HepG2 (cell line): Measurements from ENCODE around the gene ST3GAL2. TPM values are rescaled to one million over a fixed set of nuclear protein-coding genes. Genes with fewer than 3 reads are reported as not detected.

ENCODE experiments used
- FOSL2 ChIP-seq: sonication (generic); formaldehyde crosslinking; IDR thresholded peaks from 2 replicates; pipeline ENCODE4 v1.4.0; 2020; ENCODE audit warnings: missing genetic modification reagents
- HMGA1 ChIP-seq: sonication (generic); formaldehyde crosslinking; conservative IDR thresholded peaks from 2 replicates; pipeline ENCODE4 v1.4.0; 2020; ENCODE audit warnings: missing genetic modification reagents
- KLF15 ChIP-seq: sonication (generic); formaldehyde crosslinking; IDR thresholded peaks from 2 replicates; pipeline ENCODE4 v1.8.1; 2023; ENCODE audit warnings: borderline replicate concordance, mild to moderate bottlenecking, inconsistent platforms, missing genetic modification reagents, mixed read lengths
- MEIS2 ChIP-seq: sonication (generic); formaldehyde crosslinking; IDR thresholded peaks from 2 replicates; pipeline ENCODE4 v1.9.0; 2021; ENCODE audit warnings: mild to moderate bottlenecking, missing genetic modification reagents
- PCBP1 ChIP-seq: fragments of 200-400 bp; formaldehyde crosslinking; IDR thresholded peaks from 2 replicates; pipeline ENCODE4 v1.6.1; 2017; ENCODE audit warnings: mild to moderate bottlenecking, low read depth, low read length, borderline replicate concordance
- SMAD1 ChIP-seq: sonication (generic); formaldehyde crosslinking; IDR thresholded peaks from 2 replicates; pipeline ENCODE4 v1.4.0; 2020; ENCODE audit warnings: missing genetic modification reagents, low read depth, mild to moderate bottlenecking, borderline replicate concordance
- STAT5B ChIP-seq: sonication (generic); formaldehyde crosslinking; IDR thresholded peaks from 2 replicates; pipeline ENCODE4 v1.4.0; 2020; ENCODE audit warnings: missing genetic modification reagents
- ZNF496 ChIP-seq: sonication (generic); formaldehyde crosslinking; IDR thresholded peaks from 2 replicates; pipeline ENCODE4 v1.8.1; 2023; ENCODE audit warnings: mild to moderate bottlenecking, moderate library complexity, missing genetic modification reagents; ENCODE audit not compliant: insufficient replicate concordance
- ZNF556 ChIP-seq: sonication (generic); formaldehyde crosslinking; IDR thresholded peaks from 2 replicates; pipeline ENCODE4 v1.4.0; 2020; ENCODE audit warnings: mild to moderate bottlenecking, missing genetic modification reagents, borderline replicate concordance
- polyA plus RNA-seq, 8 experiments: library from polyadenylated mRNA; depleted of rRNA in 3 of 8; stranded (reverse) in 7 of 8; unstranded in 1 of 8; fragments of >200 nt; fragmentation: Illumina TruSeq in 4 of 8; extraction: Trizol in 4 of 8; gene quantifications; 2 replicates each; pipeline versions ENCODE4 v1.2.1 to v1.2.3, GENCODE V29; 2011 to 2016; ENCODE audit warnings: low read depth in 4 of 8, missing spikeins in 1 of 8, mixed read lengths in 1 of 8; ENCODE audit not compliant: insufficient read depth in 1 of 8
- total RNA-seq, 5 experiments: library from RNA; depleted of rRNA; stranded (reverse); fragments of >200 nt; fragmentation: Illumina TruSeq; extraction: Trizol; gene quantifications; 2 replicates each; pipeline ENCODE4 v1.2.3, GENCODE V29; 2016; ENCODE audit warnings: low read depth in 1 of 5
- TF ChIP-seq, protein P1 (sequence below): sonication (generic); formaldehyde crosslinking; IDR thresholded peaks from 2 replicates; pipeline ENCODE4 v1.4.0; 2020; ENCODE audit warnings: missing genetic modification reagents
- TF ChIP-seq, protein P2 (sequence below): sonication (generic); formaldehyde crosslinking; IDR thresholded peaks from 2 replicates; pipeline ENCODE4 v1.5.0; 2020; ENCODE audit warnings: mild to moderate bottlenecking, missing genetic modification reagents, borderline replicate concordance
- TF ChIP-seq, protein P3 (sequence below): sonication (generic); formaldehyde crosslinking; IDR thresholded peaks from 2 replicates; pipeline ENCODE4 v1.4.0; 2020; ENCODE audit warnings: mild to moderate bottlenecking, missing genetic modification reagents

The ST3GAL2 gene
- total and polyA plus RNA-seq, 2 of the 13 experiments (the other 11 are each of a cell fraction or from before 2014, with no cell fraction given), result 16.3 to 24.9 TPM

DNA sequence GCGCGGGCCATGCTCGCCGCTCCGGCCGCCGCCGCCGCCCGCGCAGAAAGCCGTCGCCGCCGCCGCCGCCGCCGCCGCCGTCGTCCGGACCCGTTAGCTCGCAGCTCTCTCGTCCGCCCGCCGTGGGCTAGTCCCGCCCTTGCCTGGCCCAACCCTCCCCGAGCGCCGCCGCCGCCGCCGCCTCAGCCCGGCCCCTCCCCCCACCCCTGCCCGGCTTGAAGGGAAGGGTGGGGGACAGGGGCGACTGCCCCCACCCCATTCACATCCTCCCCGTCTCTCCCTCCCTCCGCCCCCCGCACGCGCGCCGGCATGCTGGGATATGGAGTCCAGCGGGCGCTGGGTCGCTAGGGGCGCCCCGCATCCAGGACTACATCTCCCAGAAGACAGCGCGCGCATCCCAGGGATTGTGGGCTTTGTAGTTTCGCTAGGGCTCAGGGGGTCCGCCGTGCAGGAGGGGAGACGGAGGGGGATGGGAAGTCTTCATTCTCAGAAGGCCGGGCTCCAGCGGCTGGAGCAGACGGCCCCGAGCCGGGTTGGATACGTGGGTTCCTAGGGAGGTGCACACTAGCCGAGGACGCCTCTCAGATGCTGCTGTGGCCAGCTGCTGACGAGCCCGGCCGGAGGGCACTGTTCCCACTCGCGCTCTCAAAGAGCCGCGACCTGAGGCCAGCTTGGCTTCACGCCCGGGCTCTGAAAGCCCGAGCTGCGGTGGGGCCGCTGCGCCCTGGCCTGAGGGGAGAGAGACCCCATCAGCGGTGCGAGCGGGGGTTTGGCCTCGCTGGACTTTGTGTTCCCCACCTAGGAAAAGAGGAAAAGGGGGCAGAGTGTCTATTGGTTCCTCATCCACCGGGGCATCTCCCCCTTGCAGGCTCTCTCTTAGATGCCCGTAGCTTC, at the start of gene ST3GAL2 (continued):
- TF ChIP-seq, protein P1, sequence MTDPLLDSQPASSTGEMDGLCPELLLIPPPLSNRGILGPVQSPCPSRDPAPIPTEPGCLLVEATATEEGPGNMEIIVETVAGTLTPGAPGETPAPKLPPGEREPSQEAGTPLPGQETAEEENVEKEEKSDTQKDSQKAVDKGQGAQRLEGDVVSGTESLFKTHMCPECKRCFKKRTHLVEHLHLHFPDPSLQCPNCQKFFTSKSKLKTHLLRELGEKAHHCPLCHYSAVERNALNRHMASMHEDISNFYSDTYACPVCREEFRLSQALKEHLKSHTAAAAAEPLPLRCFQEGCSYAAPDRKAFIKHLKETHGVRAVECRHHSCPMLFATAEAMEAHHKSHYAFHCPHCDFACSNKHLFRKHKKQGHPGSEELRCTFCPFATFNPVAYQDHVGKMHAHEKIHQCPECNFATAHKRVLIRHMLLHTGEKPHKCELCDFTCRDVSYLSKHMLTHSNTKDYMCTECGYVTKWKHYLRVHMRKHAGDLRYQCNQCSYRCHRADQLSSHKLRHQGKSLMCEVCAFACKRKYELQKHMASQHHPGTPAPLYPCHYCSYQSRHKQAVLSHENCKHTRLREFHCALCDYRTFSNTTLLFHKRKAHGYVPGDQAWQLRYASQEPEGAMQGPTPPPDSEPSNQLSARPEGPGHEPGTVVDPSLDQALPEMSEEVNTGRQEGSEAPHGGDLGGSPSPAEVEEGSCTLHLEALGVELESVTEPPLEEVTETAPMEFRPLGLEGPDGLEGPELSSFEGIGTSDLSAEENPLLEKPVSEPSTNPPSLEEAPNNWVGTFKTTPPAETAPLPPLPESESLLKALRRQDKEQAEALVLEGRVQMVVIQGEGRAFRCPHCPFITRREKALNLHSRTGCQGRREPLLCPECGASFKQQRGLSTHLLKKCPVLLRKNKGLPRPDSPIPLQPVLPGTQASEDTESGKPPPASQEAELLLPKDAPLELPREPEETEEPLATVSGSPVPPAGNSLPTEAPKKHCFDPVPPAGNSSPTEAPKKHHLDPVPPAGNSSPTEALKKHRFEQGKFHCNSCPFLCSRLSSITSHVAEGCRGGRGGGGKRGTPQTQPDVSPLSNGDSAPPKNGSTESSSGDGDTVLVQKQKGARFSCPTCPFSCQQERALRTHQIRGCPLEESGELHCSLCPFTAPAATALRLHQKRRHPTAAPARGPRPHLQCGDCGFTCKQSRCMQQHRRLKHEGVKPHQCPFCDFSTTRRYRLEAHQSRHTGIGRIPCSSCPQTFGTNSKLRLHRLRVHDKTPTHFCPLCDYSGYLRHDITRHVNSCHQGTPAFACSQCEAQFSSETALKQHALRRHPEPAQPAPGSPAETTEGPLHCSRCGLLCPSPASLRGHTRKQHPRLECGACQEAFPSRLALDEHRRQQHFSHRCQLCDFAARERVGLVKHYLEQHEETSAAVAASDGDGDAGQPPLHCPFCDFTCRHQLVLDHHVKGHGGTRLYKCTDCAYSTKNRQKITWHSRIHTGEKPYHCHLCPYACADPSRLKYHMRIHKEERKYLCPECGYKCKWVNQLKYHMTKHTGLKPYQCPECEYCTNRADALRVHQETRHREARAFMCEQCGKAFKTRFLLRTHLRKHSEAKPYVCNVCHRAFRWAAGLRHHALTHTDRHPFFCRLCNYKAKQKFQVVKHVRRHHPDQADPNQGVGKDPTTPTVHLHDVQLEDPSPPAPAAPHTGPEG, result no peak
- TF ChIP-seq FOSL2 (CRISPR knock-in tag) (peak; percentile 19; the same call in 1 of the 2 replicates), ZNF556 (CRISPR knock-in tag) (peak; percentile 94), ZNF496 (CRISPR knock-in tag) (no peak), MEIS2 (CRISPR knock-in tag) (no peak; the same call in 1 of the 2 replicates), PCBP1 (peak; percentile 99), SMAD1 (CRISPR knock-in tag) (no peak), KLF15 (CRISPR knock-in tag) (no peak), STAT5B (CRISPR knock-in tag) (0 out of 2 replicates have a peak, but pooled peaks have one; percentile 49), HMGA1 (CRISPR knock-in tag) (no peak)
- TF ChIP-seq, protein P2, sequence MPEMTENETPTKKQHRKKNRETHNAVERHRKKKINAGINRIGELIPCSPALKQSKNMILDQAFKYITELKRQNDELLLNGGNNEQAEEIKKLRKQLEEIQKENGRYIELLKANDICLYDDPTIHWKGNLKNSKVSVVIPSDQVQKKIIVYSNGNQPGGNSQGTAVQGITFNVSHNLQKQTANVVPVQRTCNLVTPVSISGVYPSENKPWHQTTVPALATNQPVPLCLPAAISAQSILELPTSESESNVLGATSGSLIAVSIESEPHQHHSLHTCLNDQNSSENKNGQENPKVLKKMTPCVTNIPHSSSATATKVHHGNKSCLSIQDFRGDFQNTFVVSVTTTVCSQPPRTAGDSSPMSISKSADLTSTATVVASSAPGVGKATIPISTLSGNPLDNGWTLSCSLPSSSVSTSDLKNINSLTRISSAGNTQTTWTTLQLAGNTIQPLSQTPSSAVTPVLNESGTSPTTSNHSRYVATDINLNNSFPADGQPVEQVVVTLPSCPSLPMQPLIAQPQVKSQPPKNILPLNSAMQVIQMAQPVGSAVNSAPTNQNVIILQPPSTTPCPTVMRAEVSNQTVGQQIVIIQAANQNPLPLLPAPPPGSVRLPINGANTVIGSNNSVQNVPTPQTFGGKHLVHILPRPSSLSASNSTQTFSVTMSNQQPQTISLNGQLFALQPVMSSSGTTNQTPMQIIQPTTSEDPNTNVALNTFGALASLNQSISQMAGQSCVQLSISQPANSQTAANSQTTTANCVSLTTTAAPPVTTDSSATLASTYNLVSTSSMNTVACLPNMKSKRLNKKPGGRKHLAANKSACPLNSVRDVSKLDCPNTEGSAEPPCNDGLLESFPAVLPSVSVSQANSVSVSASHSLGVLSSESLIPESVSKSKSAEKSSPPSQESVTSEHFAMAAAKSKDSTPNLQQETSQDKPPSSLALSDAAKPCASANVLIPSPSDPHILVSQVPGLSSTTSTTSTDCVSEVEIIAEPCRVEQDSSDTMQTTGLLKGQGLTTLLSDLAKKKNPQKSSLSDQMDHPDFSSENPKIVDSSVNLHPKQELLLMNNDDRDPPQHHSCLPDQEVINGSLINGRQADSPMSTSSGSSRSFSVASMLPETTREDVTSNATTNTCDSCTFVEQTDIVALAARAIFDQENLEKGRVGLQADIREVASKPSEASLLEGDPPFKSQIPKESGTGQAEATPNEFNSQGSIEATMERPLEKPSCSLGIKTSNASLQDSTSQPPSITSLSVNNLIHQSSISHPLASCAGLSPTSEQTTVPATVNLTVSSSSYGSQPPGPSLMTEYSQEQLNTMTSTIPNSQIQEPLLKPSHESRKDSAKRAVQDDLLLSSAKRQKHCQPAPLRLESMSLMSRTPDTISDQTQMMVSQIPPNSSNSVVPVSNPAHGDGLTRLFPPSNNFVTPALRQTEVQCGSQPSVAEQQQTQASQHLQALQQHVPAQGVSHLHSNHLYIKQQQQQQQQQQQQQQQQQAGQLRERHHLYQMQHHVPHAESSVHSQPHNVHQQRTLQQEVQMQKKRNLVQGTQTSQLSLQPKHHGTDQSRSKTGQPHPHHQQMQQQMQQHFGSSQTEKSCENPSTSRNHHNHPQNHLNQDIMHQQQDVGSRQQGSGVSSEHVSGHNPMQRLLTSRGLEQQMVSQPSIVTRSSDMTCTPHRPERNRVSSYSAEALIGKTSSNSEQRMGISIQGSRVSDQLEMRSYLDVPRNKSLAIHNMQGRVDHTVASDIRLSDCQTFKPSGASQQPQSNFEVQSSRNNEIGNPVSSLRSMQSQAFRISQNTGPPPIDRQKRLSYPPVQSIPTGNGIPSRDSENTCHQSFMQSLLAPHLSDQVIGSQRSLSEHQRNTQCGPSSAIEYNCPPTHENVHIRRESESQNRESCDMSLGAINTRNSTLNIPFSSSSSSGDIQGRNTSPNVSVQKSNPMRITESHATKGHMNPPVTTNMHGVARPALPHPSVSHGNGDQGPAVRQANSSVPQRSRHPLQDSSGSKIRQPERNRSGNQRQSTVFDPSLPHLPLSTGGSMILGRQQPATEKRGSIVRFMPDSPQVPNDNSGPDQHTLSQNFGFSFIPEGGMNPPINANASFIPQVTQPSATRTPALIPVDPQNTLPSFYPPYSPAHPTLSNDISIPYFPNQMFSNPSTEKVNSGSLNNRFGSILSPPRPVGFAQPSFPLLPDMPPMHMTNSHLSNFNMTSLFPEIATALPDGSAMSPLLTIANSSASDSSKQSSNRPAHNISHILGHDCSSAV (CRISPR knock-in tag), result no peak; the same call in 1 of the 2 replicates
- TF ChIP-seq, protein P3, sequence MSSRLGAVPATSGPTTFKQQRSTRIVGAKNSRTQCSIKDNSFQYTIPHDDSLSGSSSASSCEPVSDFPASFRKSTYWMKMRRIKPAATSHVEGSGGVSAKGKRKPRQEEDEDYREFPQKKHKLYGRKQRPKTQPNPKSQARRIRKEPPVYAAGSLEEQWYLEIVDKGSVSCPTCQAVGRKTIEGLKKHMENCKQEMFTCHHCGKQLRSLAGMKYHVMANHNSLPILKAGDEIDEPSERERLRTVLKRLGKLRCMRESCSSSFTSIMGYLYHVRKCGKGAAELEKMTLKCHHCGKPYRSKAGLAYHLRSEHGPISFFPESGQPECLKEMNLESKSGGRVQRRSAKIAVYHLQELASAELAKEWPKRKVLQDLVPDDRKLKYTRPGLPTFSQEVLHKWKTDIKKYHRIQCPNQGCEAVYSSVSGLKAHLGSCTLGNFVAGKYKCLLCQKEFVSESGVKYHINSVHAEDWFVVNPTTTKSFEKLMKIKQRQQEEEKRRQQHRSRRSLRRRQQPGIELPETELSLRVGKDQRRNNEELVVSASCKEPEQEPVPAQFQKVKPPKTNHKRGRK (CRISPR knock-in tag), result no peak
